Uterine smooth muscle cell (primary cell): ENCODE results near the gene EPDR1. TPM values are rescaled to one million over a fixed set of nuclear protein-coding genes. Genes with fewer than 3 reads are reported as not detected.

Experiments used
- total RNA-seq: library from RNA; depleted of rRNA; stranded (reverse); fragments of >200 nt; gene quantifications from 2 replicates; pipeline ENCODE4 v1.2.3, GENCODE V29; 2014

Gene EPDR1
- 12.8 and 24.2 TPM in 2 replicates for total RNA-seq

GRCh38 chr7:37920305-37920848 is at the start of gene EPDR1:
TSS of gene EPDR1 (plus strand) at chr7:37920640. CDS start at chr7:37920940, 300 bp downstream.

GRCh38 chr7:37916673-37917660 is 3.5 kb upstream of the EPDR1 start, which contains the start of gene SFRP4:
TSS of gene SFRP4 (minus strand) at chr7:37916817. CDS start at chr7:37916537, 280 bp downstream.

Other genes with a start within 250 kb of the EPDR1 start
- not detected in 2 replicates for gene GPR141, start 236.9 kb upstream of the EPDR1 start, total RNA-seq
- not detected in 2 replicates for gene NME8, start 72.0 kb upstream of the EPDR1 start, total RNA-seq
- 0.55 and 3.2 TPM in 2 replicates for gene SFRP4, start 3.8 kb upstream of the EPDR1 start, total RNA-seq